ENCODE data around the gene ELOVL1.

ELOVL1 gene

GRCh38 chr1:43339584-43340232 is 28.1 kb downstream of the ELOVL1 start:
- no peaks in the 10 kb centered on the region for H3K79me2 ChIP-seq (ENCODE audit: insufficient read depth, low read length)
- no peak overlapping the region for H3K27ac ChIP-seq (ENCODE audit: low read length)
- ATAC-seq (ENCODE audit: insufficient read depth, low read depth) (no peak), DNase-seq (no peak)
- no peak overlapping the region for H3K4me3 ChIP-seq (ENCODE audit: low read depth in 1 of 2, low read length in 2 of 2)
- peaks cover 6% of the 10 kb centered on the region for H3K27me3 ChIP-seq (ENCODE audit: insufficient read depth, low read length, poor library complexity)
- H3K36me3 ChIP-seq (ENCODE audit: insufficient read depth, low read length) = no peaks in the 10 kb centered on the region
- TF ChIP-seq EZH2 (IDR thresholded peaks at IDR 0.05; ENCODE audit: borderline replicate concordance, low read depth, low read length, severe bottlenecking) = no peak
- TF ChIP-seq, protein P1, sequence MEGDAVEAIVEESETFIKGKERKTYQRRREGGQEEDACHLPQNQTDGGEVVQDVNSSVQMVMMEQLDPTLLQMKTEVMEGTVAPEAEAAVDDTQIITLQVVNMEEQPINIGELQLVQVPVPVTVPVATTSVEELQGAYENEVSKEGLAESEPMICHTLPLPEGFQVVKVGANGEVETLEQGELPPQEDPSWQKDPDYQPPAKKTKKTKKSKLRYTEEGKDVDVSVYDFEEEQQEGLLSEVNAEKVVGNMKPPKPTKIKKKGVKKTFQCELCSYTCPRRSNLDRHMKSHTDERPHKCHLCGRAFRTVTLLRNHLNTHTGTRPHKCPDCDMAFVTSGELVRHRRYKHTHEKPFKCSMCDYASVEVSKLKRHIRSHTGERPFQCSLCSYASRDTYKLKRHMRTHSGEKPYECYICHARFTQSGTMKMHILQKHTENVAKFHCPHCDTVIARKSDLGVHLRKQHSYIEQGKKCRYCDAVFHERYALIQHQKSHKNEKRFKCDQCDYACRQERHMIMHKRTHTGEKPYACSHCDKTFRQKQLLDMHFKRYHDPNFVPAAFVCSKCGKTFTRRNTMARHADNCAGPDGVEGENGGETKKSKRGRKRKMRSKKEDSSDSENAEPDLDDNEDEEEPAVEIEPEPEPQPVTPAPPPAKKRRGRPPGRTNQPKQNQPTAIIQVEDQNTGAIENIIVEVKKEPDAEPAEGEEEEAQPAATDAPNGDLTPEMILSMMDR (IDR thresholded peaks at IDR 0.05; ENCODE audit: borderline replicate concordance, extremely low read depth, low read length, poor library complexity, severe bottlenecking) = no peak
- H3K4me2 ChIP-seq (ENCODE audit: insufficient read depth, low read length) = no peak overlapping the region
- H4K20me1 ChIP-seq (ENCODE audit: insufficient read depth, low read length) = no peaks in the 10 kb centered on the region
- no peaks in the 10 kb centered on the region for H3K4me1 ChIP-seq (ENCODE audit: insufficient read depth, low read length)
- H3K9ac ChIP-seq (ENCODE audit: low read depth, low read length) = no peak overlapping the region
- H3K9me3 ChIP-seq (ENCODE audit: insufficient read depth, low read length, severe bottlenecking) = no peaks in the 10 kb centered on the region
- H2AFZ ChIP-seq (ENCODE audit: low read depth, low read length) = no peak overlapping the region

GRCh38 chr1:43338001-43338400 is 29.8 kb downstream of the ELOVL1 start:
- H3K4me1 ChIP-seq (ENCODE audit: insufficient read depth, low read length) = no peaks in the 10 kb centered on the region
- ATAC-seq (ENCODE audit: insufficient read depth, low read depth) = no peak
- H2AFZ ChIP-seq (ENCODE audit: low read depth, low read length) = no peak overlapping the region
- no peaks in the 10 kb centered on the region for H3K79me2 ChIP-seq (ENCODE audit: insufficient read depth, low read length)
- H3K27ac ChIP-seq (ENCODE audit: low read length) = no peak overlapping the region
- H3K9me3 ChIP-seq (ENCODE audit: insufficient read depth, low read length, severe bottlenecking) = no peaks in the 10 kb centered on the region
- TF ChIP-seq, protein P1 (IDR thresholded peaks at IDR 0.05; ENCODE audit: borderline replicate concordance, extremely low read depth, low read length, poor library complexity, severe bottlenecking) = no peak
- TF ChIP-seq EZH2 (IDR thresholded peaks at IDR 0.05; ENCODE audit: borderline replicate concordance, low read depth, low read length, severe bottlenecking) = no peak
- H3K9ac ChIP-seq (ENCODE audit: low read depth, low read length) = no peak overlapping the region
- H3K4me2 ChIP-seq (ENCODE audit: insufficient read depth, low read length) = no peak overlapping the region
- no peak for DNase-seq
- no peaks in the 10 kb centered on the region for H4K20me1 ChIP-seq (ENCODE audit: insufficient read depth, low read length)
- H3K27me3 ChIP-seq (ENCODE audit: insufficient read depth, low read length, poor library complexity) = peaks cover 6% of the 10 kb centered on the region
- no peak overlapping the region for H3K4me3 ChIP-seq (ENCODE audit: low read depth in 1 of 2, low read length in 2 of 2)
- H3K36me3 ChIP-seq (ENCODE audit: insufficient read depth, low read length) = no peaks in the 10 kb centered on the region

- Histone ChIP-seq H3K27ac (ENCODE audit: low read length) (no peak within 1 kb of the TSS), H4K20me1 (ENCODE audit: insufficient read depth, low read length) (no peaks in the 10 kb centered on the region), H3K27me3 (ENCODE audit: insufficient read depth, low read length, poor library complexity) (peaks cover 6% of the 10 kb centered on the region), H3K9me3 (ENCODE audit: insufficient read depth, low read length, severe bottlenecking) (no peaks in the 10 kb centered on the region), H3K4me3 (ENCODE audit: low read depth in 1 of 2, low read length in 2 of 2) (no peak within 1 kb of the TSS), H3K4me2 (ENCODE audit: insufficient read depth, low read length) (no peak within 1 kb of the TSS), H3K79me2 (ENCODE audit: insufficient read depth, low read length) (no peaks in the 10 kb centered on the region), H3K9ac (ENCODE audit: low read depth, low read length) (no peak within 1 kb of the TSS), H2AFZ (ENCODE audit: low read depth, low read length) (no peak within 1 kb of the TSS), H3K4me1 (ENCODE audit: insufficient read depth, low read length) (no peaks in the 10 kb centered on the region), H3K36me3 (ENCODE audit: insufficient read depth, low read length) (no peaks in the 10 kb centered on the region)
- no peak for ATAC-seq (ENCODE audit: insufficient read depth, low read depth)
- TF ChIP-seq EZH2 (IDR thresholded peaks at IDR 0.05; ENCODE audit: borderline replicate concordance, low read depth, low read length, severe bottlenecking) = no peak
- TF ChIP-seq, protein P1 (IDR thresholded peaks at IDR 0.05; ENCODE audit: borderline replicate concordance, extremely low read depth, low read length, poor library complexity, severe bottlenecking) = no peak
- no peak for DNase-seq
These were observed 30.2 kb downstream of the ELOVL1 start, which contains the start of gene MPL for GRCh38 chr1:43337588-43337987. MPL (plus strand) TSS chr1:43337818; CDS start chr1:43337849, 31 bp downstream.
